ENCODE results near the gene ACTR6. TPM values are rescaled to one million over a fixed set of nuclear protein-coding genes. Genes with fewer than 3 reads are reported as not detected.
A peak's percentile ranks its signal among the peaks of the same experiment; 100 is the strongest.

Gene ACTR6
- total and polyA plus RNA-seq, 4 donors: 12.0 to 25.2 (median 17.5) TPM

DNA sequence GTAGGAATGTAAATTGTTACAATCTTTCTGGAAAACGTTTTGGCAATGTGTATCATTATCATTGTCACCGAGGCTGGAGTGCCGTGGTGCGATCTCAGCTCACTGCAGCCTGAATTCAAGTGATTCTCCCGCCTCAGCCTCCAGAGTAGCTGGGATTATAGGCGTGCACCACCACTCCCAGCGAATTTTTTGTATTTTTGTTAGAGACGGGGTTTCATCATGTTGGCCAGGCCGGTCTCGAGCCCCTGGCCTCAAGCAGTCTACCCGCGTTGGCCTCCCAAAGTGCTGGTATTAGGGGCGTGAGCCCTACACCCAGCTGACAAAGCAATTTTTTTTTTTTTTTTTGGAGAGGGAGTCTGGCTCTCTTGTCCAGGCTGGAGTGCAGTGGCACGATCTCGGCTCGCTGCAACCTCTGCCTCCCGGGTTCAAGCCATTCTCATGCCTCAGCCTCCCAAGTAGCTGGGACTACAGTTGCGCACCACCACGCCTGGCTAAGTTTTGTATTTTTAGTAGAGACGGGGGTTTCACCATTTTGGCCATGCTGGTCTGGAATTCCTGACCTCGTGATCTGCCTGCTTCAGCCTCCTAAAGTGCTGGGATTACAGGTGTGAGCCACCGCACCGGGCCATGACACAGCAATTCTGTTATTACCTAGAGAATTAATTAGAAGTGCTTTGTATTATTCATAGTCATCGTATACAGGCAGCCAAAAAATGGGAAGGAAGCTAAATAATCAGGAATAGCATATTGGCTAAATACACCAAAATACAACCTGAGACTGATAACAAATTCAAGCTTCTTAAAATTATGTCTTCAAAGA is 1.2 kb downstream of the ACTR6 start:
- Histone ChIP-seq H3K9me3 (ENCODE audit: control insufficient read depth in 4 of 4, insufficient read depth in 3 of 4, low read length in 3 of 4) (peaks cover 0 to 2% (median 0%) of the 10 kb centered on the region in 4 donors), H3K4me1 (ENCODE audit: control insufficient read depth in 5 of 5, insufficient read depth in 5 of 5, low read length in 5 of 5) (peaks cover 0 to 11% (median 7%) of the 10 kb centered on the region in 5 donors), H3K27ac (ENCODE audit: low read depth in 1 of 2, low read length in 1 of 2) (no peak overlapping the region), H3K4me3 (no peak overlapping the region), H3K27me3 (ENCODE audit: control insufficient read depth in 3 of 3, insufficient read depth in 3 of 3, low read length in 2 of 3) (no peaks in the 10 kb centered on the region), H3K36me3 (ENCODE audit: control insufficient read depth in 4 of 4, insufficient read depth in 4 of 4, low read length in 4 of 4) (peaks cover 0 to 6% (median 4%) of the 10 kb centered on the region in 4 donors), H3K9ac (ENCODE audit: insufficient read depth in 1 of 2, low read length in 2 of 2) (peak overlapping the region in 1 of 2 donors; percentile 93)
- TF ChIP-seq, protein P1, sequence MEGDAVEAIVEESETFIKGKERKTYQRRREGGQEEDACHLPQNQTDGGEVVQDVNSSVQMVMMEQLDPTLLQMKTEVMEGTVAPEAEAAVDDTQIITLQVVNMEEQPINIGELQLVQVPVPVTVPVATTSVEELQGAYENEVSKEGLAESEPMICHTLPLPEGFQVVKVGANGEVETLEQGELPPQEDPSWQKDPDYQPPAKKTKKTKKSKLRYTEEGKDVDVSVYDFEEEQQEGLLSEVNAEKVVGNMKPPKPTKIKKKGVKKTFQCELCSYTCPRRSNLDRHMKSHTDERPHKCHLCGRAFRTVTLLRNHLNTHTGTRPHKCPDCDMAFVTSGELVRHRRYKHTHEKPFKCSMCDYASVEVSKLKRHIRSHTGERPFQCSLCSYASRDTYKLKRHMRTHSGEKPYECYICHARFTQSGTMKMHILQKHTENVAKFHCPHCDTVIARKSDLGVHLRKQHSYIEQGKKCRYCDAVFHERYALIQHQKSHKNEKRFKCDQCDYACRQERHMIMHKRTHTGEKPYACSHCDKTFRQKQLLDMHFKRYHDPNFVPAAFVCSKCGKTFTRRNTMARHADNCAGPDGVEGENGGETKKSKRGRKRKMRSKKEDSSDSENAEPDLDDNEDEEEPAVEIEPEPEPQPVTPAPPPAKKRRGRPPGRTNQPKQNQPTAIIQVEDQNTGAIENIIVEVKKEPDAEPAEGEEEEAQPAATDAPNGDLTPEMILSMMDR (IDR thresholded peaks at IDR 0.05; ENCODE audit: control extremely low read depth, extremely low read depth): no peak
- no peak for ATAC-seq (ENCODE audit: insufficient read depth, low FRiP score)
- WGBS, 2 donors: 86 to 88% methylated on average over 24 of the region's 24 CpGs
- DNase-seq: no peak

DNA sequence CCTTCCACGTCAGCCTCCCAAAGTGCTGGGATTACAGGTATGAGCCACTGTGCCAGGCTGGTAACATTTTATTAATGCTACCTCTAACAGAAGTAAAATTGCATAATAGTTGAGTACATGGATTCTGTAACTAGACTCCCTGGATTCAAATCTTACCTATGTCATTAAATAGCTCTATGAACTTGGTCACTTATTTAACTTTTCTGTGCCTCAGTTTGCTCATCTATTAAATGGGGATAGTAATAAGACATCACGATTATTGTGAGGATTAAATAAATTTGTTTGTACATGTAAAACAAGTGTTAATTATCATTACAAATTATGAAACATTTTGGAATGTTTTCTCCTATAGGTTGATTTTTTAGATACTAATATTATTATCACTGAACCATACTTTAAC is 6.7 kb downstream of the ACTR6 start:
- ATAC-seq (ENCODE audit: insufficient read depth, low FRiP score): no peak
- H3K27ac ChIP-seq (ENCODE audit: low read depth in 1 of 2, low read length in 1 of 2): no peak overlapping the region

DNA sequence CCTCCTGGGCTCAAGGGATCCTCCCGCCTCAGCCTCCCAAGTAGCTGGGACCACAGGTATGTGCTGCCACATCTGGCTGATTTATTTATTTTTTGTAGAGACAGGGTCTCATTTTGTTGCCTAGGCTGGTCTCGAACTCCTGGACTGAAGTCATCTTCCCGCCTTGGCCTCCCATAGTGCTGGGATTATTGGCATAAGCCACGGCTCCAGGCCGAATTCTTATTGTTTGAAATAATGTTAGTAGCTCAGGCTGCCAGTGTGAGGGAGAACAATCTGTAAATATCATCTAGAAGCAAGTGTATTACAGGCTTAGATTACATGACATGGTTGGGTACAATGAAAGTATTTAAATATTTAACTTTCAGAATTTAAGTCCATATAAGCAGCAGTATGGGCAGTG is 8.2 kb downstream of the ACTR6 start:
- WGBS, 2 donors: 97 to 98% methylated on average over 5 of the region's 5 CpGs
- H3K36me3 ChIP-seq (ENCODE audit: control insufficient read depth in 4 of 4, insufficient read depth in 4 of 4, low read length in 4 of 4): peaks cover 13 to 42% (median 23%) of the 10 kb centered on the region in 4 donors
- H3K27ac ChIP-seq (ENCODE audit: low read depth in 1 of 2, low read length in 1 of 2): no peak overlapping the region
- no peaks in the 10 kb centered on the region for H3K27me3 ChIP-seq (ENCODE audit: control insufficient read depth in 3 of 3, insufficient read depth in 3 of 3, low read length in 2 of 3)
- H3K9me3 ChIP-seq (ENCODE audit: control insufficient read depth in 4 of 4, insufficient read depth in 3 of 4, low read length in 3 of 4): no peaks in the 10 kb centered on the region
- no peak overlapping the region for H3K4me3 ChIP-seq
- H3K9ac ChIP-seq (ENCODE audit: insufficient read depth in 1 of 2, low read length in 2 of 2): no peak overlapping the region
- DNase-seq: no peak
- ATAC-seq (ENCODE audit: insufficient read depth, low FRiP score): no peak
- TF ChIP-seq, protein P1 (IDR thresholded peaks at IDR 0.05; ENCODE audit: control extremely low read depth, extremely low read depth): no peak
- no peaks in the 10 kb centered on the region for H3K4me1 ChIP-seq (ENCODE audit: control insufficient read depth in 5 of 5, insufficient read depth in 5 of 5, low read length in 5 of 5)

More for the DNA sequence above, 6.7 kb downstream of the ACTR6 start:
- 95 to 97% methylated on average over 2 of the region's 2 CpGs for WGBS, 2 donors
- Histone ChIP-seq H3K9ac (ENCODE audit: insufficient read depth in 1 of 2, low read length in 2 of 2) (no peak overlapping the region), H3K9me3 (ENCODE audit: control insufficient read depth in 4 of 4, insufficient read depth in 3 of 4, low read length in 3 of 4) (no peaks in the 10 kb centered on the region), H3K4me3 (no peak overlapping the region), H3K36me3 (ENCODE audit: control insufficient read depth in 4 of 4, insufficient read depth in 4 of 4, low read length in 4 of 4) (peaks cover 10 to 37% (median 18%) of the 10 kb centered on the region in 4 donors), H3K27me3 (ENCODE audit: control insufficient read depth in 3 of 3, insufficient read depth in 3 of 3, low read length in 2 of 3) (no peaks in the 10 kb centered on the region), H3K4me1 (ENCODE audit: control insufficient read depth in 5 of 5, insufficient read depth in 5 of 5, low read length in 5 of 5) (peaks cover 0 to 1% (median 0%) of the 10 kb centered on the region in 5 donors)
- TF ChIP-seq, protein P1 (IDR thresholded peaks at IDR 0.05; ENCODE audit: control extremely low read depth, extremely low read depth): no peak
- DNase-seq: no peak

Data from lung (tissue), 12 donors.